SK-N-SH (cell line): ENCODE data around the gene CNIH3. TPM values are rescaled to one million over a fixed set of nuclear protein-coding genes. Genes with fewer than 3 reads are reported as not detected.

ENCODE experiments used
- CTCF ChIA-PET: fragments of 300-600, 350-600 bp; formaldehyde crosslinking; extraction: SDS; loops from one replicate; lab custom pipeline; 2021; lab: Yijun Ruan, JAX
- POLR2A ChIA-PET: fragments of 350-600 bp; sonication (Branson Sonifier 250); formaldehyde crosslinking; extraction: SDS; loops from one replicate; lab custom pipeline; 2020; ENCODE audit warnings: antibody characterized with exemption, inconsistent platforms; lab: Yijun Ruan, JAX
- DNase-seq: peaks from one replicate; pipeline ENCODE4 v3.0.0; 2012
- H2AFZ ChIP-seq: fragments of 200-600 bp; sonication (generic); 2 replicates; pipeline ENCODE4 v1.8.1; 2016; ENCODE audit warnings: antibody characterized with exemption, mild to moderate bottlenecking, low read depth
- H3F3A ChIP-seq: fragments of 200-600 bp; sonication (generic); replicated peaks from 2 replicates; pipeline ENCODE3; 2016; ENCODE audit warnings: antibody characterized with exemption, mild to moderate bottlenecking; ENCODE audit not compliant: insufficient read depth
- H3K27ac ChIP-seq, 2 experiments: fragments of 200-500 bp in 1 of 2; fragments of 200-600 bp in 1 of 2; sonication (Bioruptor generic) in 1 of 2; sonication (generic), shearing (Covaris generic) in 1 of 2; 2 replicates each; pipeline versions ENCODE4 v1.5.1 to v1.6.1; 2014 to 2016; ENCODE audit warnings: low read depth in 2 of 2, inconsistent platforms in 1 of 2, low read length in 1 of 2, mild to moderate bottlenecking in 1 of 2, mixed read lengths in 1 of 2
- H3K27me3 ChIP-seq: fragments of 200-600 bp; sonication (generic), shearing (Covaris generic); 2 replicates; pipeline ENCODE4 v1.6.1; 2016; ENCODE audit warnings: mixed run types; ENCODE audit not compliant: insufficient read depth
- H3K36me3 ChIP-seq, 2 experiments: fragments of 200-500 bp in 1 of 2; fragments of 200-600 bp in 1 of 2; sonication (Bioruptor generic) in 1 of 2; sonication (generic) in 1 of 2; replicated peaks in 1 of 2; 2 replicates each; pipeline versions ENCODE3 to v1.5.1; 2014 to 2016; ENCODE audit warnings: low read length in 1 of 2, mild to moderate bottlenecking in 1 of 2; ENCODE audit not compliant: insufficient read depth in 2 of 2, control insufficient read depth in 1 of 2
- H3K4me1 ChIP-seq, 2 experiments: fragments of 200-500 bp in 1 of 2; fragments of 200-600 bp in 1 of 2; sonication (Bioruptor generic) in 1 of 2; sonication (generic), shearing (Covaris generic) in 1 of 2; 2 replicates each; pipeline versions ENCODE4 v1.5.1 to v1.6.1; 2014 to 2016; ENCODE audit warnings: low read depth in 1 of 2, low read length in 1 of 2, mixed run types in 1 of 2; ENCODE audit not compliant: insufficient read depth in 2 of 2, control insufficient read depth in 1 of 2
- H3K4me2 ChIP-seq: fragments of 200-600 bp; sonication (generic), shearing (Covaris generic); 2 replicates; pipeline ENCODE4 v1.6.1; 2017; ENCODE audit warnings: mixed run types
- H3K4me3 ChIP-seq, 2 experiments: fragments of 200-500 bp in 1 of 2; fragments of 200-600 bp in 1 of 2; sonication (Bioruptor generic) in 1 of 2; sonication (generic), shearing (Covaris generic) in 1 of 2; 2 replicates each; pipeline versions ENCODE4 v1.5.1 to v1.8.1; 2014 to 2016; ENCODE audit warnings: low read depth in 2 of 2, inconsistent platforms in 1 of 2, low read length in 1 of 2, mild to moderate bottlenecking in 1 of 2, mixed read lengths in 1 of 2, moderate library complexity in 1 of 2
- H3K79me2 ChIP-seq: fragments of 200-600 bp; sonication (generic); 2 replicates; pipeline ENCODE4 v1.8.1; 2017; ENCODE audit warnings: mild to moderate bottlenecking; ENCODE audit not compliant: insufficient read depth
- H3K9ac ChIP-seq: fragments of 200-600 bp; sonication (generic); 2 replicates; pipeline ENCODE4 v1.6.1; 2017; ENCODE audit warnings: mixed run types
- H3K9me2 ChIP-seq: fragments of 200-600 bp; sonication (generic); 2 replicates; pipeline ENCODE4 v1.6.1; 2017; ENCODE audit warnings: mixed run types
- H3K9me3 ChIP-seq: fragments of 200-600 bp; sonication (generic); 2 replicates; pipeline ENCODE4 v1.6.1; 2017; ENCODE audit warnings: mixed run types, mild to moderate bottlenecking, moderate library complexity
- H4K20me1 ChIP-seq: fragments of 200-600 bp; sonication (generic); 2 replicates; pipeline ENCODE4 v1.6.1; 2017; ENCODE audit warnings: mild to moderate bottlenecking, mixed run types; ENCODE audit not compliant: insufficient read depth
- CHD2 ChIP-seq: fragments of 150-350 bp; IDR thresholded peaks from 2 replicates; pipeline ENCODE4 v1.6.1; 2018; ENCODE audit warnings: low read length; ENCODE audit not compliant: partially characterized antibody
- CTCF ChIP-seq: fragments of 200-600 bp; sonication (generic); IDR thresholded peaks from 2 replicates; pipeline ENCODE4 v1.6.1; 2017; ENCODE audit warnings: antibody characterized with exemption, mild to moderate bottlenecking, moderate library complexity
- EZH2phosphoT487 ChIP-seq: fragments of 200-600 bp; sonication (generic); IDR thresholded peaks from 2 replicates; pipeline ENCODE4 v1.6.1; 2017; ENCODE audit warnings: low read depth, mixed run types, mild to moderate bottlenecking, antibody characterized with exemption, moderate library complexity, borderline replicate concordance
- JUND ChIP-seq: IDR thresholded peaks from 2 replicates; pipeline ENCODE4 v1.4.0; 2012
- MAX ChIP-seq: IDR thresholded peaks from 2 replicates; pipeline ENCODE4 v1.4.0; 2012; ENCODE audit warnings: low read depth
- MXI1 ChIP-seq: IDR thresholded peaks from 2 replicates; pipeline ENCODE4 v1.6.1; 2012; ENCODE audit warnings: mild to moderate bottlenecking, low read depth, low read length, improper control_type of control experiment
- NFIC ChIP-seq: IDR thresholded peaks from 2 replicates; pipeline ENCODE4 v1.4.0; 2012; ENCODE audit warnings: borderline replicate concordance
- RAD21 ChIP-seq: IDR thresholded peaks from 2 replicates; pipeline ENCODE4 v1.6.1; 2012; ENCODE audit warnings: mild to moderate bottlenecking, low read length
- REST ChIP-seq: IDR thresholded peaks from 2 replicates; pipeline ENCODE4 v1.6.1; 2012; ENCODE audit warnings: mild to moderate bottlenecking, low read depth, low read length, moderate library complexity
- RXRA ChIP-seq: IDR thresholded peaks from 2 replicates; pipeline ENCODE4 v1.4.0; 2012; ENCODE audit warnings: low read depth, mild to moderate bottlenecking, borderline replicate concordance
- TAF1 ChIP-seq: IDR thresholded peaks from 2 replicates; pipeline ENCODE4 v1.6.1; 2012; ENCODE audit warnings: low read depth, mild to moderate bottlenecking, low read length, moderate library complexity, borderline replicate concordance
- USF1 ChIP-seq: IDR thresholded peaks from 2 replicates; pipeline ENCODE4 v1.4.0; 2012; ENCODE audit warnings: low read depth, borderline replicate concordance
- YY1 ChIP-seq: IDR thresholded peaks from 2 replicates; pipeline ENCODE4 v1.4.0; 2012; ENCODE audit warnings: low read depth, mild to moderate bottlenecking
- WGBS: methylation state at CpG from one replicate; pipeline ENCODE4 v1.1.6; 2017; ENCODE audit warnings: low lambda C conversion rate; 5-methylcytosine and 5-hydroxymethylcytosine counted together
- polyA plus RNA-seq, 3 experiments: library from polyadenylated mRNA; depleted of rRNA; stranded (reverse); fragments of >200 nt; gene quantifications; 2 replicates each; pipeline ENCODE4 v1.2.3, GENCODE V29; 2012

CNIH3 gene
- polyA plus RNA-seq, 1 of the 3 experiments (the other 2 are of a cell fraction): 18.8 TPM

- TF ChIP-seq USF1: no peak
- TF ChIP-seq JUND: no peak
Measured at GRCh38 chr1:224745924-224746323, 129.8 kb downstream of the CNIH3 start (continued).

GRCh38 chr1:224747578-224747977 lies 131.5 kb downstream of the CNIH3 start:
- CTCF ChIA-PET: interaction anchor here (0.8 to 1.3 kb wide), 2 partner anchors 10 to 105 kb away, joined by 3 to 4 read pairs; no protein-coding TSS in a partner anchor
- Histone ChIP-seq H3F3A (no peaks in the 10 kb centered on the region), H3K4me1 (no peaks in the 10 kb centered on the region; a peak in 1 of 4 replicates), H3K9me3 (no peaks in the 10 kb centered on the region), H3K79me2 (no peaks in the 10 kb centered on the region), H3K9ac (no peak overlapping the region), H3K36me3 (no peaks in the 10 kb centered on the region), H3K27me3 (no peaks in the 10 kb centered on the region), H3K9me2 (no peaks in the 10 kb centered on the region), H3K4me2 (no peak overlapping the region), H3K27ac (no peak overlapping the region), H4K20me1 (no peaks in the 10 kb centered on the region), H2AFZ (no peak overlapping the region), H3K4me3 (no peak overlapping the region)
- TF ChIP-seq NFIC (peak; percentile 16; the same call in 1 of the 2 replicates), EZH2phosphoT487 (no peak)
- POLR2A ChIA-PET: no interaction called here
- WGBS: 55% methylated on average over 4 of the region's 4 CpGs
- no peak for DNase-seq

- Histone ChIP-seq H3K9me3 (no peaks in the 10 kb centered on the region), H3K4me3 (no peak overlapping the region), H3K4me2 (no peak overlapping the region), H2AFZ (no peak overlapping the region), H3K79me2 (no peaks in the 10 kb centered on the region), H3K9me2 (no peaks in the 10 kb centered on the region), H4K20me1 (no peaks in the 10 kb centered on the region), H3K27ac (no peak overlapping the region), H3F3A (no peaks in the 10 kb centered on the region), H3K36me3 (no peaks in the 10 kb centered on the region), H3K27me3 (no peaks in the 10 kb centered on the region), H3K4me1 (no peaks in the 10 kb centered on the region; a peak in 1 of 4 replicates)
- ChIA-PET POLR2A (no interaction called here), CTCF (no interaction called here)
- TF ChIP-seq NFIC (no peak), RXRA (no peak)
- TF ChIP-seq, all 33 proteins: peak for 0
- 82% methylated on average over 4 of the region's 4 CpGs for WGBS
- H3K9ac ChIP-seq: no peak overlapping the region
- no peak for DNase-seq
Measured at GRCh38 chr1:224749916-224750315, 133.8 kb downstream of the CNIH3 start.

- no peaks in the 10 kb centered on the region for H3K79me2 ChIP-seq
- no peak for DNase-seq
- H3K9me3 ChIP-seq: no peaks in the 10 kb centered on the region
- no peaks in the 10 kb centered on the region for H3K36me3 ChIP-seq
- no peaks in the 10 kb centered on the region for H3K9me2 ChIP-seq
- H3K4me3 ChIP-seq: no peak overlapping the region
- ChIA-PET POLR2A (no interaction called here), CTCF (interaction anchor here (1.0 kb wide), 1 partner anchor 107 kb away, joined by 3 read pairs; no protein-coding TSS in a partner anchor)
- no peaks in the 10 kb centered on the region for H3F3A ChIP-seq
- no peaks in the 10 kb centered on the region for H4K20me1 ChIP-seq
- H3K4me2 ChIP-seq: no peak overlapping the region
- 87% methylated on average over 6 of the region's 6 CpGs for WGBS
- H3K4me1 ChIP-seq: no peaks in the 10 kb centered on the region; a peak in 1 of 4 replicates
- no peak overlapping the region for H2AFZ ChIP-seq
- no peak overlapping the region for H3K27ac ChIP-seq
- H3K27me3 ChIP-seq: no peaks in the 10 kb centered on the region
- H3K9ac ChIP-seq: no peak overlapping the region
- no peak for TF ChIP-seq MXI1
- TF ChIP-seq REST: no peak
- no peak for TF ChIP-seq CTCF
- no peak for TF ChIP-seq YY1
- no peak for TF ChIP-seq RAD21
- TF ChIP-seq MAX: no peak
- no peak for TF ChIP-seq CHD2
- TF ChIP-seq TAF1: no peak
Measured at GRCh38 chr1:224751624-224752311, 135.7 kb downstream of the CNIH3 start.
